ENCODE data around the gene DNASE1L2.
"Not testable (repeated sequence)": the region's sequence is repeated elsewhere in the genome, so short reads cannot be mapped to it uniquely, and the experiment has no call there.

The DNASE1L2 gene

DNA sequence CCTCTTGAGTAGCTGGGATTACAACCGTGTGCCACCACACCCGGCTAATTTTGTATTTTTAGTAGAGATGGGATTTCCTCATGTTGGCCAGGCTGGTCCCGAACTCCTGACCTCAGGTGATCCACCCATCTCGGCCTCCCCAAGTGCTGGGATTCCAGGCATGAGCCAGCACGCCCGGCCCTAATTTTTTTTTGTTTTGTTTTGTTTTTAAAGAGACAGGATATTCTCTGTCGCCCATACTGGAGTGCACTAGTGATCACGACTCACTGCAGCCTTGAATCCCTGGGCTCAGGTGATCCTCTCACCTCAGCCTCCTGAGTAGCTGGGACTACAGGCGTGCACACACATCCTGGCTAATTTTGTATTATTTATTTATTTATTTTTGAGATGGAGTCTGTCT is 4.1 kb downstream of the DNASE1L2 start:
- peak; percentile 47 for TF ChIP-seq KLF1 (tag by site-specific recombination; IDR thresholded peaks at IDR 0.05)
- H3K4me1 ChIP-seq (ENCODE audit: control insufficient read depth, insufficient read depth, low read length); H3K4me3 ChIP-seq (ENCODE audit: low read depth, low read length); H3K27ac ChIP-seq (ENCODE audit: extremely low read depth, low read depth, low read length); CTCF ChIA-PET; H3K9me3 ChIP-seq (ENCODE audit: control insufficient read depth, insufficient read depth, low read depth, low read length): not testable (repeated sequence)
- POLR2A ChIA-PET: interaction anchor here (5.3 kb wide), 1 partner anchor 11 kb away, joined by 48 read pairs; the partner anchor contains the start of gene ECI1
- peaks cover 3 to 50% of the 10 kb centered on the region in 2 experiments; a peak in 2 of 3 replicates for H3K36me3 ChIP-seq (ENCODE audit: control insufficient read depth in 2 of 2, insufficient read depth in 1 of 2, low read length in 2 of 2)

DNA sequence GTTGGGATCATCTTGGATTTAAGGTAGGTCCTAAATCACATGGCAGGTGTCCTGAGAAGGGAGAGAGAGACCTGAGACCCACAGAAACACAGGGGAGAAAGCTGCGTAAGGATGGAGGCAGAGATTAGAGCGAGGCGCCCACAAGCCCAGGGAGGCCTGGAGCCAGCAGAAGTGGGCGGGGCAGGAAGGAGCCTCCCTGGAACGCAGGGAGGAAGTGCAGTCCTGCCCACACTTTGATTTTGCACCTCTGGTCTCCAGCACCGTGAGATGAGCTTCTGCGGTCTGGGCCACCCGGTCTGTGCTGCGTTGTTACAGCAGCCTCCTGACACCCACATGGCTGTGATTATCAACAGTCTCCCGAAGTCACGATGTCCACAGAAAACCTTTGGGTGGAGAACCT is 6.4 kb downstream of the DNASE1L2 start:
- ChIA-PET CTCF (no interaction called here), POLR2A (interaction anchor here (1.9 to 2.2 kb wide), 2 partner anchors 8 to 9 kb away, joined by 7 read pairs; partner anchors contain the start of gene ECI1)
- Histone ChIP-seq H3K27ac (ENCODE audit: extremely low read depth, low read depth, low read length) (no peak overlapping the region; the same call in 1 of the 2 replicates), H3K4me3 (ENCODE audit: low read depth, low read length) (no peak overlapping the region), H3K36me3 (ENCODE audit: control insufficient read depth in 2 of 2, insufficient read depth in 1 of 2, low read length in 2 of 2) (peaks cover 9 to 62% of the 10 kb centered on the region in 2 experiments; a peak in 2 of 3 replicates), H3K9me3 (ENCODE audit: control insufficient read depth, insufficient read depth, low read depth, low read length) (no peaks in the 10 kb centered on the region), H3K4me1 (ENCODE audit: control insufficient read depth, insufficient read depth, low read length) (no peaks in the 10 kb centered on the region)
- TF ChIP-seq ZNF596 (tag by site-specific recombination; IDR thresholded peaks at IDR 0.05): peak; percentile 66
- TF ChIP-seq ZNF830 (tag by site-specific recombination; IDR thresholded peaks at IDR 0.05; ENCODE audit: low read depth): no peak
- TF ChIP-seq KLF9 (tag by site-specific recombination; IDR thresholded peaks at IDR 0.05; ENCODE audit: low read depth): peak; percentile 66
- peak; percentile 26; the same call in 1 of the 2 replicates for TF ChIP-seq KLF1 (tag by site-specific recombination; IDR thresholded peaks at IDR 0.05)
- TF ChIP-seq ZFHX2 (tag by site-specific recombination; conservative IDR thresholded peaks at IDR 0.05): peak; percentile 28; the same call in 1 of the 2 replicates

DNA sequence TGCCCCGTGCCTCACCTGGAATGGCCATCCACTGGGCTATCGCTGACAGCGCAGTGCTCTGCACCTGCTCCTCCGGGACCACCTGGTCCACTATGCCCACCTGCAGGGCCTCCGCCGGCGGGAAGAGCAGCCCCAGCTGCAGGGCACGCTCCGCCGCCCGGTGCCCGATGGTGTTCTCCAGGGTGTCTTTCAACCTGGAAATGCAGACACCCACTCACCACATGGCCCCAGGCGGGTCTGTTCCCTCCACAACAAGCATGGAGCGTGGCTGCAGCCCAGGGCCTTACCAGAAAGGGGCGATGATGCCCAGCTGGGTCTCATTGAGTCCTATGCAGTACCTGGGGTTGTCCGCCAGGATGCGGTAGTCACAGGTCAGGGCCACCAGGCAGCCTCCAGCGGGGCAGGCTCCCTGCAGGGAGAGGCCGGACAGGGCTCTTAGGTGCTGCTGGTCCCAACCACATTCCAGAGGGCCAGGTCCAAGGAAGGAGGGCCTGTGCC is 6.8 kb downstream of the DNASE1L2 start:
- Histone ChIP-seq H3K4me1 (ENCODE audit: control insufficient read depth, insufficient read depth, low read length) (no peaks in the 10 kb centered on the region), H3K4me3 (ENCODE audit: low read depth, low read length) (no peak overlapping the region), H3K27ac (ENCODE audit: extremely low read depth, low read depth, low read length) (no peak overlapping the region), H3K9me3 (ENCODE audit: control insufficient read depth, insufficient read depth, low read depth, low read length) (no peaks in the 10 kb centered on the region), H3K36me3 (ENCODE audit: control insufficient read depth in 2 of 2, insufficient read depth in 1 of 2, low read length in 2 of 2) (peaks cover 11 to 62% of the 10 kb centered on the region in 2 experiments; a peak in 2 of 3 replicates)
- ChIA-PET CTCF (no interaction called here), POLR2A (no interaction called here)
- no peak for TF ChIP-seq ZNF621 (tag by site-specific recombination; IDR thresholded peaks at IDR 0.05)
- no peak for TF ChIP-seq ZNF311 (tag by site-specific recombination; IDR thresholded peaks at IDR 0.05; ENCODE audit: borderline replicate concordance)
- no peak for TF ChIP-seq ZNF596 (tag by site-specific recombination; IDR thresholded peaks at IDR 0.05)
- no peak for TF ChIP-seq ZNF16 (tag by site-specific recombination; IDR thresholded peaks at IDR 0.05; ENCODE audit: low read depth)
- TF ChIP-seq ZXDB (tag by site-specific recombination; IDR thresholded peaks at IDR 0.05): no peak
- TF ChIP-seq, protein P1, sequence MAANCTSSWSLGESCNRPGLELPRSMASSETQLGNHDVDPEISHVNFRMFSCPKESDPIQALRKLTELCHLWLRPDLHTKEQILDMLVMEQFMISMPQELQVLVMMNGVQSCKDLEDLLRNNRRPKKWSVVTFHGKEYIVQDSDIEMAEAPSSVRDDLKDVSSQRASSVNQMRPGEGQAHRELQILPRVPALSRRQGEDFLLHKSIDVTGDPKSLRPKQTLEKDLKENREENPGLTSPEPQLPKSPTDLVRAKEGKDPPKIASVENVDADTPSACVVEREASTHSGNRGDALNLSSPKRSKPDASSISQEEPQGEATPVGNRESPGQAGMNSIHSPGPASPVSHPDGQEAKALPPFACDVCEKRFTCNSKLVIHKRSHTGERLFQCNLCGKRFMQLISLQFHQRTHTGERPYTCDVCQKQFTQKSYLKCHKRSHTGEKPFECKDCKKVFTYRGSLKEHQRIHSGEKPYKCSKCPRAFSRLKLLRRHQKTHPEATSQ (tag by site-specific recombination; IDR thresholded peaks at IDR 0.05): no peak
- no peak for TF ChIP-seq SETDB1 (IDR thresholded peaks at IDR 0.05; ENCODE audit: insufficient read length, low read length)
- TF ChIP-seq ZBTB7A (tag by site-specific recombination; IDR thresholded peaks at IDR 0.05; ENCODE audit: low read depth): no peak
- no peak for TF ChIP-seq EGR2 (tag by site-specific recombination; IDR thresholded peaks at IDR 0.05; ENCODE audit: low read depth)
- no peak for TF ChIP-seq ZNF214 (tag by site-specific recombination; IDR thresholded peaks at IDR 0.05; ENCODE audit: borderline replicate concordance)
- TF ChIP-seq ZNF585B (tag by site-specific recombination; IDR thresholded peaks at IDR 0.05): no peak
- TF ChIP-seq ZIC2 (tag by site-specific recombination; IDR thresholded peaks at IDR 0.05): no peak

DNA sequence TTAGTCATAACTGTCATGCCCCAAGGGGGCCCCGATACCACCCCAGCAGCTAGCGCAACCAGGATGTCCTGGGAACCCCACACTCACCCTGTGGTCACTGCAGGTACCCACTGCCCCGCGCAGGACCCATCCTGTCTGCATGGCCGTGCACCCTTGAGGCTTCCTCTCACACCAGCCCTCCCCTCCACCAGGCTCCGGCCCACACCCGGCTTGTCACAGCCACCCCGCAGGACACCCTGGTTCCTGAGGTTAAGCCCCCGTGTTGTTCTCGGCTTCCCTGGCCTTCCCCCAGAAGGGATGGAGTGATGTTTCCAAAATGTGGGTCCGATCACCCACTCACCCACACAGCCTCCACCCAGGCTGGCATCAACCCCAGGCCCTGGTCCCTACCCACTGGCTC is 7.5 kb downstream of the DNASE1L2 start:
- CTCF ChIA-PET: interaction anchor here (0.7 kb wide), 1 partner anchor 914 kb away, joined by 5 read pairs; no protein-coding TSS in a partner anchor
- Histone ChIP-seq H3K4me1 (ENCODE audit: control insufficient read depth, insufficient read depth, low read length) (no peaks in the 10 kb centered on the region), H3K9me3 (ENCODE audit: control insufficient read depth, insufficient read depth, low read depth, low read length) (no peaks in the 10 kb centered on the region), H3K27ac (ENCODE audit: extremely low read depth, low read depth, low read length) (no peak overlapping the region), H3K36me3 (ENCODE audit: control insufficient read depth in 2 of 2, insufficient read depth in 1 of 2, low read length in 2 of 2) (peaks cover 16 to 63% of the 10 kb centered on the region in 2 experiments; a peak in 2 of 3 replicates), H3K4me3 (ENCODE audit: low read depth, low read length) (no peak overlapping the region)
- POLR2A ChIA-PET: interaction anchor here (1.1 kb wide), 1 partner anchor 18 kb away, joined by 3 read pairs; no protein-coding TSS in a partner anchor
- TF ChIP-seq SALL2 (tag by site-specific recombination; IDR thresholded peaks at IDR 0.05; ENCODE audit: borderline replicate concordance): no peak
- no peak for TF ChIP-seq FEZF1 (tag by site-specific recombination; IDR thresholded peaks at IDR 0.05)
- TF ChIP-seq ZNF138 (tag by site-specific recombination; IDR thresholded peaks at IDR 0.05; ENCODE audit: borderline replicate concordance): no peak
- TF ChIP-seq ZNF426 (tag by site-specific recombination; IDR thresholded peaks at IDR 0.05): no peak
- TF ChIP-seq ZNF292 (tag by site-specific recombination; IDR thresholded peaks at IDR 0.05; ENCODE audit: borderline replicate concordance, low read depth): no peak
- no peak for TF ChIP-seq ZNF623 (tag by site-specific recombination; IDR thresholded peaks at IDR 0.05)

All from HEK293 (cell line).